Central memory CD8-positive, alpha-beta T cell (primary cell): ENCODE data around the gene PYGO1.
"Not testable (repeated sequence)": the region's sequence is repeated elsewhere in the genome, so short reads cannot be mapped to it uniquely, and the experiment has no call there.

Source experiments
- ATAC-seq: fragments of 150-1000 bp; cut with Tn5 transposase; replicated peaks from 2 replicates; pipeline ENCODE4 v1.10.0; 2022; ENCODE audit warnings: mild to moderate bottlenecking, moderate FRiP score, moderate number of reproducible peaks; ENCODE audit not compliant: poor library complexity, severe bottlenecking; ENCODE audit errors: extremely low read depth
- DNase-seq, 2 donors: peaks; one replicate each; pipeline ENCODE4 v3.0.0; 2021; ENCODE audit warnings: low spot score in 2 of 2
- H3K27ac Mint-ChIP-seq: one replicate; pipeline ENCODE4 v1.8.0; 2022; ENCODE audit warnings: low read depth, mild to moderate bottlenecking, moderate library complexity, mixed read lengths
- H3K27me3 Mint-ChIP-seq: one replicate; pipeline ENCODE4 v1.8.0; 2022; ENCODE audit warnings: mixed read lengths
- H3K36me3 Mint-ChIP-seq: one replicate; pipeline ENCODE4 v1.8.0; 2022; ENCODE audit warnings: mild to moderate bottlenecking, moderate library complexity, mixed read lengths; ENCODE audit not compliant: insufficient read depth
- H3K4me1 Mint-ChIP-seq: one replicate; pipeline ENCODE4 v1.8.0; 2022; ENCODE audit warnings: mixed read lengths
- H3K4me3 Mint-ChIP-seq: one replicate; pipeline ENCODE4 v1.8.0; 2022; ENCODE audit warnings: mild to moderate bottlenecking, moderate library complexity, mixed read lengths
- H3K9me3 Mint-ChIP-seq: one replicate; pipeline ENCODE4 v1.8.0; 2022; ENCODE audit warnings: mixed read lengths

Gene PYGO1

GRCh38 chr15:55599439-55599838 lies 11.3 kb upstream of the PYGO1 start:
- Mint-ChIP-seq H3K27me3 (peaks cover 45% of the 10 kb centered on the region), H3K27ac (no peak overlapping the region), H3K36me3 (no peaks in the 10 kb centered on the region), H3K4me3 (no peak overlapping the region), H3K4me1 (no peaks in the 10 kb centered on the region), H3K9me3 (no peaks in the 10 kb centered on the region)
- DNase-seq, result no peak
- no peak for ATAC-seq

- not testable (repeated sequence) for H3K4me1 Mint-ChIP-seq, H3K36me3 Mint-ChIP-seq, H3K9me3 Mint-ChIP-seq, H3K27ac Mint-ChIP-seq, DNase-seq, H3K4me3 Mint-ChIP-seq, ATAC-seq
- H3K27me3 Mint-ChIP-seq, result peaks cover 40% of the 10 kb centered on the region
Measured at GRCh38 chr15:55593019-55593418, 4.9 kb upstream of the PYGO1 start.

- Mint-ChIP-seq H3K4me1 (no peaks in the 10 kb centered on the region), H3K27ac (no peak overlapping the region), H3K36me3 (peaks cover 2% of the 10 kb centered on the region), H3K4me3 (no peak overlapping the region), H3K27me3 (peaks cover 34% of the 10 kb centered on the region), H3K9me3 (no peaks in the 10 kb centered on the region)
- no peak for DNase-seq
- ATAC-seq, result no peak
Measured at GRCh38 chr15:55590788-55591187, 2.6 kb upstream of the PYGO1 start.

GRCh38 chr15:55589287-55589686 lies 1.1 kb upstream of the PYGO1 start:
- Mint-ChIP-seq H3K27me3 (peaks cover 40% of the 10 kb centered on the region), H3K36me3 (peaks cover 2% of the 10 kb centered on the region), H3K4me1 (no peaks in the 10 kb centered on the region), H3K27ac (no peak overlapping the region), H3K4me3 (peak overlapping the region; percentile 75), H3K9me3 (no peaks in the 10 kb centered on the region)
- ATAC-seq, result no peak
- DNase-seq, result no peak

GRCh38 chr15:55588815-55589115 lies 620 bp upstream of the PYGO1 start:
- DNase-seq (no peak), ATAC-seq (no peak)
- no peak overlapping the region for H3K27ac Mint-ChIP-seq
- H3K27me3 Mint-ChIP-seq, result peaks cover 45% of the 10 kb centered on the region
- no peaks in the 10 kb centered on the region for H3K4me1 Mint-ChIP-seq
- H3K36me3 Mint-ChIP-seq, result peaks cover 2% of the 10 kb centered on the region
- H3K9me3 Mint-ChIP-seq, result no peaks in the 10 kb centered on the region
- H3K4me3 Mint-ChIP-seq, result peak overlapping the region; percentile 75

- H3K4me3 Mint-ChIP-seq, result no peak overlapping the region
Measured at GRCh38 chr15:55587321-55588069, 650 bp downstream of the PYGO1 start.

GRCh38 chr15:55586808-55587207 lies 1.3 kb downstream of the PYGO1 start:
- no peak overlapping the region for H3K27ac Mint-ChIP-seq
- H3K4me1 Mint-ChIP-seq, result no peaks in the 10 kb centered on the region
- H3K27me3 Mint-ChIP-seq, result peaks cover 51% of the 10 kb centered on the region
- H3K9me3 Mint-ChIP-seq, result no peaks in the 10 kb centered on the region
- H3K4me3 Mint-ChIP-seq, result no peak overlapping the region
- ATAC-seq (no peak), DNase-seq (no peak)
- peaks cover 2% of the 10 kb centered on the region for H3K36me3 Mint-ChIP-seq

More at GRCh38 chr15:55587321-55588069, 650 bp downstream of the PYGO1 start:
- Mint-ChIP-seq H3K9me3 (no peaks in the 10 kb centered on the region), H3K27me3 (peaks cover 51% of the 10 kb centered on the region), H3K36me3 (peaks cover 2% of the 10 kb centered on the region), H3K27ac (no peak overlapping the region), H3K4me1 (no peaks in the 10 kb centered on the region)
- no peak for ATAC-seq
- DNase-seq, result no peak

GRCh38 chr15:55576943-55577342 lies 11.2 kb downstream of the PYGO1 start:
- ATAC-seq, result no peak
- Mint-ChIP-seq H3K4me3 (no peak overlapping the region), H3K36me3 (no peaks in the 10 kb centered on the region), H3K9me3 (no peaks in the 10 kb centered on the region), H3K27ac (no peak overlapping the region), H3K27me3 (peaks cover 45% of the 10 kb centered on the region), H3K4me1 (no peaks in the 10 kb centered on the region)
- no peak for DNase-seq

- ATAC-seq (no peak), DNase-seq (no peak)
- H3K9me3 Mint-ChIP-seq, result no peaks in the 10 kb centered on the region
- no peak overlapping the region for H3K4me3 Mint-ChIP-seq
- H3K4me1 Mint-ChIP-seq, result no peaks in the 10 kb centered on the region
- no peaks in the 10 kb centered on the region for H3K36me3 Mint-ChIP-seq
- no peak overlapping the region for H3K27ac Mint-ChIP-seq
- H3K27me3 Mint-ChIP-seq, result peaks cover 55% of the 10 kb centered on the region
Measured at GRCh38 chr15:55574096-55574495, 14.0 kb downstream of the PYGO1 start.

- no peaks in the 10 kb centered on the region for H3K4me1 Mint-ChIP-seq
- peaks cover 59% of the 10 kb centered on the region for H3K27me3 Mint-ChIP-seq
- DNase-seq (no peak), ATAC-seq (no peak)
- peaks cover 1% of the 10 kb centered on the region for H3K9me3 Mint-ChIP-seq
- H3K27ac Mint-ChIP-seq, result no peak overlapping the region
- no peak overlapping the region for H3K4me3 Mint-ChIP-seq
- no peaks in the 10 kb centered on the region for H3K36me3 Mint-ChIP-seq
Measured at GRCh38 chr15:55573224-55573623, 14.9 kb downstream of the PYGO1 start.

- Mint-ChIP-seq H3K27ac (no peak overlapping the region), H3K4me3 (no peak overlapping the region), H3K4me1 (no peaks in the 10 kb centered on the region), H3K9me3 (peaks cover 20% of the 10 kb centered on the region), H3K27me3 (peaks cover 25% of the 10 kb centered on the region), H3K36me3 (no peaks in the 10 kb centered on the region)
- ATAC-seq, result no peak
- DNase-seq, result no peak
Measured at GRCh38 chr15:55564347-55565145, 23.6 kb downstream of the PYGO1 start.

- Mint-ChIP-seq H3K9me3 (peaks cover 14% of the 10 kb centered on the region), H3K27me3 (peaks cover 16% of the 10 kb centered on the region), H3K36me3 (no peaks in the 10 kb centered on the region), H3K27ac (no peak overlapping the region), H3K4me1 (no peaks in the 10 kb centered on the region), H3K4me3 (no peak overlapping the region)
- DNase-seq, result no peak
- no peak for ATAC-seq
Measured at GRCh38 chr15:55562601-55563000, 25.5 kb downstream of the PYGO1 start.

GRCh38 chr15:55555089-55555488 lies 33.1 kb downstream of the PYGO1 start:
- H3K27ac Mint-ChIP-seq, result no peak overlapping the region
- no peak overlapping the region for H3K4me3 Mint-ChIP-seq
- peaks cover 46% of the 10 kb centered on the region for H3K27me3 Mint-ChIP-seq
- ATAC-seq, result no peak
- no peaks in the 10 kb centered on the region for H3K4me1 Mint-ChIP-seq
- peaks cover 13% of the 10 kb centered on the region for H3K9me3 Mint-ChIP-seq
- H3K36me3 Mint-ChIP-seq, result no peaks in the 10 kb centered on the region
- no peak for DNase-seq
